Measurements from ENCODE around the gene MYNN. TPM values are rescaled to one million over a fixed set of nuclear protein-coding genes. Genes with fewer than 3 reads are reported as not detected.

MYNN gene
- total and polyA plus RNA-seq, 9 of the 15 experiments (the other 6 are each of a cell fraction or from before 2014, with no cell fraction given), result 10.4 to 35.7 (median 21.3) TPM

DNA sequence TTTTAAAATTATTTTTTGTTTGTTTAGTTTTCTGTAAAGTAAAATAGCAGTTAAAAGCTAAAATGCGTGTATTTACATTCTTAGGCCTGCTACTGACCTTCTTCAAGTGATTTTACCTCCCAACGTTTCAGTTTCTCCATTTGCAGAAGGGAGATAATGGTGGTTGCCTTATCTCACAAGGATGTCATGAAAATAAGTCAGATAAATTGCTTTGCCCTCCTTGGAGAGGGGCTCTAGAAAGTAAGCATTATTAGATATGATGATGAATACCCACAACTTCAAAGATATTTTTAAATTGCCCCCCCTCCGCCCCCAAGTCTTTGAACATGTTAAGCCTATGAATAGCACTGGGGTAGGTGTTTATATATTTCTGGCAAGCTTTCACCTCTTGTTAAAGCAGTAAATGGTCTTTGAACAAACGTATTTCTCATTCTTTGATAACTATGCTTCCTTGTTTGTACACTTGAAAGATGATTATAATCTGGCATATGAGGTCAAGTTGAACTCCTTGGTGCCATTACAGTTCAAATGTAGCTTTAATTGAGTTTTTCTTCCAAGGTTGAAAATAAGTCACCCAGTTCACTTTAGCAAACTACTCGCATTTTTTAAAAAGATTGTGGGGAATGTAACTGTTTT is 14.7 kb upstream of the MYNN start (continued):
- TF ChIP-seq ZNF740 (CRISPR knock-in tag; IDR thresholded peaks at IDR 0.05) (no peak), ZNF740 (tag; IDR thresholded peaks at IDR 0.05) (no peak), TAF1 (IDR thresholded peaks at IDR 0.05; ENCODE audit: control insufficient read depth, extremely low read depth, insufficient read depth, low read length, severe bottlenecking) (no peak), FOXJ2 (tag; IDR thresholded peaks at IDR 0.05) (no peak), ATF3 (IDR thresholded peaks at IDR 0.05) (no peak), ATF3 (CRISPR knock-in tag; conservative IDR thresholded peaks at IDR 0.05) (no peak), SMARCA5 (IDR thresholded peaks at IDR 0.05) (no peak), ZNF277 (CRISPR knock-in tag; IDR thresholded peaks at IDR 0.05; ENCODE audit: borderline replicate concordance) (no peak), EHMT2 (IDR thresholded peaks at IDR 0.05) (peak; percentile 73; the same call in 1 of the 2 replicates), THAP7 (CRISPR knock-in tag; IDR thresholded peaks at IDR 0.05) (peak; percentile 71; the same call in 1 of the 2 replicates), MEF2A (IDR thresholded peaks at IDR 0.05; ENCODE audit: control insufficient read depth, low read depth, low read length) (no peak), NBN (IDR thresholded peaks at IDR 0.05; ENCODE audit: low read depth) (no peak)
- TF ChIP-seq, protein P1, sequence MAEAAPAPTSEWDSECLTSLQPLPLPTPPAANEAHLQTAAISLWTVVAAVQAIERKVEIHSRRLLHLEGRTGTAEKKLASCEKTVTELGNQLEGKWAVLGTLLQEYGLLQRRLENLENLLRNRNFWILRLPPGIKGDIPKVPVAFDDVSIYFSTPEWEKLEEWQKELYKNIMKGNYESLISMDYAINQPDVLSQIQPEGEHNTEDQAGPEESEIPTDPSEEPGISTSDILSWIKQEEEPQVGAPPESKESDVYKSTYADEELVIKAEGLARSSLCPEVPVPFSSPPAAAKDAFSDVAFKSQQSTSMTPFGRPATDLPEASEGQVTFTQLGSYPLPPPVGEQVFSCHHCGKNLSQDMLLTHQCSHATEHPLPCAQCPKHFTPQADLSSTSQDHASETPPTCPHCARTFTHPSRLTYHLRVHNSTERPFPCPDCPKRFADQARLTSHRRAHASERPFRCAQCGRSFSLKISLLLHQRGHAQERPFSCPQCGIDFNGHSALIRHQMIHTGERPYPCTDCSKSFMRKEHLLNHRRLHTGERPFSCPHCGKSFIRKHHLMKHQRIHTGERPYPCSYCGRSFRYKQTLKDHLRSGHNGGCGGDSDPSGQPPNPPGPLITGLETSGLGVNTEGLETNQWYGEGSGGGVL (CRISPR knock-in tag; IDR thresholded peaks at IDR 0.05), result no peak
- TF ChIP-seq, protein P2, sequence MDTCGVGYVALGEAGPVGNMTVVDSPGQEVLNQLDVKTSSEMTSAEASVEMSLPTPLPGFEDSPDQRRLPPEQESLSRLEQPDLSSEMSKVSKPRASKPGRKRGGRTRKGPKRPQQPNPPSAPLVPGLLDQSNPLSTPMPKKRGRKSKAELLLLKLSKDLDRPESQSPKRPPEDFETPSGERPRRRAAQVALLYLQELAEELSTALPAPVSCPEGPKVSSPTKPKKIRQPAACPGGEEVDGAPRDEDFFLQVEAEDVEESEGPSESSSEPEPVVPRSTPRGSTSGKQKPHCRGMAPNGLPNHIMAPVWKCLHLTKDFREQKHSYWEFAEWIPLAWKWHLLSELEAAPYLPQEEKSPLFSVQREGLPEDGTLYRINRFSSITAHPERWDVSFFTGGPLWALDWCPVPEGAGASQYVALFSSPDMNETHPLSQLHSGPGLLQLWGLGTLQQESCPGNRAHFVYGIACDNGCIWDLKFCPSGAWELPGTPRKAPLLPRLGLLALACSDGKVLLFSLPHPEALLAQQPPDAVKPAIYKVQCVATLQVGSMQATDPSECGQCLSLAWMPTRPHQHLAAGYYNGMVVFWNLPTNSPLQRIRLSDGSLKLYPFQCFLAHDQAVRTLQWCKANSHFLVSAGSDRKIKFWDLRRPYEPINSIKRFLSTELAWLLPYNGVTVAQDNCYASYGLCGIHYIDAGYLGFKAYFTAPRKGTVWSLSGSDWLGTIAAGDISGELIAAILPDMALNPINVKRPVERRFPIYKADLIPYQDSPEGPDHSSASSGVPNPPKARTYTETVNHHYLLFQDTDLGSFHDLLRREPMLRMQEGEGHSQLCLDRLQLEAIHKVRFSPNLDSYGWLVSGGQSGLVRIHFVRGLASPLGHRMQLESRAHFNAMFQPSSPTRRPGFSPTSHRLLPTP (IDR thresholded peaks at IDR 0.05; ENCODE audit: borderline replicate concordance, extremely low read depth, insufficient read length), result no peak

All from K562 (cell line).